ENCODE data around the gene HPCAL1. TPM values are rescaled to one million over a fixed set of nuclear protein-coding genes. Genes with fewer than 3 reads are reported as not detected.

HPCAL1 gene
- total and polyA plus RNA-seq, 2 of the 8 experiments (the other 6 are each of a cell fraction or from before 2014, with no cell fraction given) = 5.8 to 8.6 TPM

DNA sequence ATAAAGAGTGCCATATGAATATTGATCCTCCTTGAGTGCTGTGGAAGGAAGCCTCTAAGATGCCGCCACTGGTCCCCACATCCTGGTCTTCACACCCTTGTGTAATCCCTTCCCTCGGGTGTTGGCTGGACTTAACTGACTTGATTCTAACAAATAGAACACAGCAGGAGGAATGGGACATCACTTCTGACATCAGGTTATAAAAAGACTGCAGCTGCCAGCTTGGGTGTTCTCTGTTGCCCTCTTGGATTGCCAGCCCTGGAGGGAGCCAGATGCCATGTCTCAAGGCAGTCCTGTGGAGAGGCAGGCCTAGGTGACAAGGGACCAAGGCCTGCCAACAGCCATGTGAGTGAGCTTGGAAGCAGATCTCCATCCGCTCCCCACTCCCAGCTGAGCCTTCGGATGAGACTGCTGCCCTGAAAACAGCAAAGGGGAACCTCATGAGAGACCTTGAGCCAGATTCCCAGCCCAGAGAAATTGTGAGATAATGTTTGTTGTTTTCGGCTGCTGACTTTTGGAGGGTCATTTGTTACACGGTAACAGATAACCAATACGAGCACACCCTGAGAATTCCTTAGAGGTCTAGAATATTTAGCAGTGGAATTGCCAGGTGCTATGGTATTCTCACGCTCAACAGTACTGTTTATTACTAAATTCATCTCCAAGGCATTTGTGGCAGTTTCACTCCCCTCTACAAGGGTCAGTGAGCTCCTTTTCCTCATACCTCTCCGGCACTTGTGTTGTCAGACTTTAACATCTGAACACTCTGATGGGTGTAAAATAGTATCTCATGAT is 32.5 kb downstream of the HPCAL1 start (continued):
- TF ChIP-seq GTF2F1 (IDR thresholded peaks at IDR 0.05; ENCODE audit: borderline replicate concordance, low read depth, low read length) = no peak
